ENCODE measurements around the gene RCCD1.

GRCh38 chr15:90968434-90968833 is 13.8 kb downstream of the RCCD1 start:
- TF ChIP-seq CTCF (IDR thresholded peaks at IDR 0.05) (no peak), EZH2phosphoT487 (IDR thresholded peaks at IDR 0.05) (no peak), EZH2 (IDR thresholded peaks at IDR 0.05) (no peak)

Data from neural progenitor cell (in vitro differentiated cells).